OCI-LY7 (cell line): ENCODE data around the gene DGUOK. TPM values are rescaled to one million over a fixed set of nuclear protein-coding genes. Genes with fewer than 3 reads are reported as not detected.

ENCODE experiments used
- BruUV-seq: library from RNA; stranded (reverse); fragments of 400-500 nt; replicated peaks from 2 replicates; lab custom pipeline; 2021; lab: Mats Ljungman, UMichigan
- CTCF ChIA-PET: fragments of 300-600 bp; sonication (Branson Sonifier 250); formaldehyde crosslinking; loops from one replicate; lab custom pipeline; 2022; ENCODE audit warnings: antibody characterized with exemption; ENCODE audit not compliant: unreplicated experiment; lab: Charles Lee
- POLR2A ChIA-PET: fragments of 300-600 bp; sonication (Branson Sonifier 250); formaldehyde crosslinking; loops from one replicate; lab custom pipeline; 2022; ENCODE audit warnings: antibody characterized with exemption; lab: Charles Lee
- DNase-seq: peaks from one replicate; pipeline ENCODE4 v3.0.0-alpha.2; 2015; ENCODE audit warnings: low spot score
- H2AFZ ChIP-seq: fragments of 200-600 bp; sonication (generic), shearing (Covaris generic); 2 replicates; pipeline ENCODE4 v1.6.1; 2014; ENCODE audit warnings: mild to moderate bottlenecking, antibody characterized with exemption, low read length, moderate library complexity
- H3K27ac ChIP-seq: fragments of 200-600 bp; sonication (generic); 2 replicates; pipeline ENCODE4 v1.5.1; 2014; ENCODE audit warnings: mixed run types, low read depth, mild to moderate bottlenecking, moderate library complexity, low read length, inconsistent platforms; ENCODE audit not compliant: poor library complexity, severe bottlenecking
- H3K36me3 ChIP-seq: fragments of 200-600 bp; sonication (generic); 2 replicates; pipeline ENCODE4 v1.6.1; 2014; ENCODE audit warnings: mild to moderate bottlenecking, antibody characterized with exemption, low read length, moderate library complexity, mixed read lengths; ENCODE audit not compliant: insufficient read depth
- H3K4me1 ChIP-seq: fragments of 200-600 bp; sonication (generic); 2 replicates; pipeline ENCODE4 v1.5.1; 2014; ENCODE audit warnings: mild to moderate bottlenecking, low read length; ENCODE audit not compliant: insufficient read depth, poor library complexity, severe bottlenecking
- H3K4me2 ChIP-seq: fragments of 200-600 bp; sonication (generic); 2 replicates; pipeline ENCODE4 v1.6.1; 2014; ENCODE audit warnings: mild to moderate bottlenecking, low read length
- H3K4me3 ChIP-seq: fragments of 200-600 bp; sonication (generic); 2 replicates; pipeline ENCODE4 v1.5.1; 2014; ENCODE audit warnings: mild to moderate bottlenecking, low read depth, low read length; ENCODE audit not compliant: poor library complexity, severe bottlenecking
- H3K79me2 ChIP-seq: fragments of 200-600 bp; sonication (generic); 2 replicates; pipeline ENCODE4 v1.6.1; 2016; ENCODE audit warnings: low read depth, mild to moderate bottlenecking, low read length, moderate library complexity, mixed read lengths; ENCODE audit not compliant: insufficient read depth
- H3K9me2 ChIP-seq: fragments of 200-600 bp; sonication (generic); 2 replicates; pipeline ENCODE4 v1.6.1; 2016; ENCODE audit warnings: mild to moderate bottlenecking, low read length, mixed read lengths; ENCODE audit not compliant: insufficient read depth
- H3K9me3 ChIP-seq: fragments of 200-600 bp; sonication (generic); 2 replicates; pipeline ENCODE4 v1.6.1; 2014; ENCODE audit warnings: mild to moderate bottlenecking, mixed run types, low read length, mixed read lengths
- H4K20me1 ChIP-seq: fragments of 200-600 bp; sonication (generic); 2 replicates; pipeline ENCODE4 v1.6.1; 2014; ENCODE audit warnings: mild to moderate bottlenecking, antibody characterized with exemption, low read length, moderate library complexity, mixed read lengths; ENCODE audit not compliant: insufficient read depth
- EZH2phosphoT487 ChIP-seq: fragments of 200-600 bp; sonication (generic); IDR thresholded peaks from 2 replicates; pipeline ENCODE4 v1.6.1; 2018; ENCODE audit warnings: low read depth, borderline replicate concordance, mild to moderate bottlenecking, mixed run types, antibody characterized with exemption, low read length, moderate library complexity, mixed read lengths
- intact Hi-C: fragments of 100-400 bp; cut with micrococcal nuclease; formaldehyde crosslinking; loops from one replicate; pipeline ENCODE4 v1.10.0; 2022; ENCODE audit not compliant: unreplicated experiment
- total RNA-seq, 2 experiments: library from RNA; depleted of rRNA in 1 of 2; stranded (reverse); fragments of >200 nt in 1 of 2; shearing (Covaris generic) in 1 of 2; gene quantifications; 2 replicates each; pipeline ENCODE4 v1.2.3, GENCODE V29; 2014 to 2022
- TF ChIP-seq, protein P1 (sequence below): fragments of 200-600 bp; sonication (generic); conservative IDR thresholded peaks from 2 replicates; pipeline ENCODE4 v1.5.1; 2014; ENCODE audit warnings: mild to moderate bottlenecking, antibody characterized with exemption, low read length, moderate library complexity, mixed read lengths

Gene DGUOK
- total RNA-seq, 2 experiments from 2014 or later, result 73.4 to 91.8 TPM

DNA sequence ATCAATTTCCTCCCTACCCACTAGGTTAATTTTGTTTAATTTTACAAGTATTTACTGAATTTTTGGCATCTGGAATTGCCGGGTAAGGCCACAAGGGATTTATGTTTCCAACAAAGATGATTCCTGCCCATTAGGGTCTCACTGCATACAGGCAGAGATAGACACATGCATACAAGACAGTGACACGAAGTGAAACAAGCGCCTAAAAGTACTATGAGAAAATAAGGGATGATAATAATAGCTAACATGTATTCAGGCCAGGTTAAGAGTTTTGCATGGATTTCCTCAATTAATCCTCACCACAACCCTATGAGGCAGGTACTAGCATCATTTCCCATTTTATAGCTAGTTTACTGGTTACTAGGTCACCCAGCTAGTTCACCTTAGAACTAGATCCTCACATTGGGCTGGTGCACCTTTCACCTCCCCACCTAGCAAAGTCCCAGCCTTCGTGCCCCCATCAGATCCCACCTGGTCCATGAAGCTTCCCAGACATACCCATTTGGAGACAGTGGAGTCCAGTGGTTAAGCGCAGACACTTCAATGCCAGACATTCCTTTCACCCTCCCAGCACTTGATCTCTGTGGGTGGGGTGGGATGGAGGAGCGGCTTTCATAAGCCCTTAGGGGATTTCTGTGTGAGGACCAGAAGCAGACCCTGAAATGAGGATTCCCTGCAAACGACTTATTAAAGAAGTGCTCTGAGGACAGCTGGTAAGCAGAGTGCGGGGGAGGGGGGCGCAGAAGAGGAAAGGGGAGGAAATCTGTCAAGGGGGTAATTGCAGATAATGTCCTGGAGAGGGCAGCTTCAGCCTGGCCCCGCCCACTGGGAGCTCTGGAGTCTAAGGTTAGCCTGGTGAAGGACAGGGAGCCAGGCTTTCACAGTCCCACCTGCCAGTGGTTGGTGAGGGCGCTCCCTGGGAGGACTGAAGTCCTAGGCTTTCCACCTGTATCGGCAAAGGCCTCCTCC, 5.8 kb upstream of the DGUOK start:
- Histone ChIP-seq H3K79me2 (no peaks in the 10 kb centered on the region), H3K4me3 (no peak overlapping the region), H3K4me2 (no peak overlapping the region), H3K36me3 (no peaks in the 10 kb centered on the region), H3K9me2 (no peaks in the 10 kb centered on the region), H3K4me1 (peaks cover 15% of the 10 kb centered on the region), H3K9me3 (peaks cover 6% of the 10 kb centered on the region; the same call in 1 of the 2 replicates), H2AFZ (no peak overlapping the region), H4K20me1 (no peaks in the 10 kb centered on the region), H3K27ac (no peak overlapping the region)
- ChIA-PET POLR2A (interaction anchor here (0.6 to 1.5 kb wide), 3 partner anchors 10 to 47 kb away, joined by 3 to 4 read pairs (median 3); no protein-coding TSS in a partner anchor), CTCF (no interaction called here)
- intact Hi-C loops, result no loop called here
- DNase-seq, result peak; percentile 49
- BruUV-seq, result no TSS peak
- TF ChIP-seq EZH2phosphoT487, result no peak
- TF ChIP-seq, protein P1, sequence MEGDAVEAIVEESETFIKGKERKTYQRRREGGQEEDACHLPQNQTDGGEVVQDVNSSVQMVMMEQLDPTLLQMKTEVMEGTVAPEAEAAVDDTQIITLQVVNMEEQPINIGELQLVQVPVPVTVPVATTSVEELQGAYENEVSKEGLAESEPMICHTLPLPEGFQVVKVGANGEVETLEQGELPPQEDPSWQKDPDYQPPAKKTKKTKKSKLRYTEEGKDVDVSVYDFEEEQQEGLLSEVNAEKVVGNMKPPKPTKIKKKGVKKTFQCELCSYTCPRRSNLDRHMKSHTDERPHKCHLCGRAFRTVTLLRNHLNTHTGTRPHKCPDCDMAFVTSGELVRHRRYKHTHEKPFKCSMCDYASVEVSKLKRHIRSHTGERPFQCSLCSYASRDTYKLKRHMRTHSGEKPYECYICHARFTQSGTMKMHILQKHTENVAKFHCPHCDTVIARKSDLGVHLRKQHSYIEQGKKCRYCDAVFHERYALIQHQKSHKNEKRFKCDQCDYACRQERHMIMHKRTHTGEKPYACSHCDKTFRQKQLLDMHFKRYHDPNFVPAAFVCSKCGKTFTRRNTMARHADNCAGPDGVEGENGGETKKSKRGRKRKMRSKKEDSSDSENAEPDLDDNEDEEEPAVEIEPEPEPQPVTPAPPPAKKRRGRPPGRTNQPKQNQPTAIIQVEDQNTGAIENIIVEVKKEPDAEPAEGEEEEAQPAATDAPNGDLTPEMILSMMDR, result peak; percentile 57

DNA sequence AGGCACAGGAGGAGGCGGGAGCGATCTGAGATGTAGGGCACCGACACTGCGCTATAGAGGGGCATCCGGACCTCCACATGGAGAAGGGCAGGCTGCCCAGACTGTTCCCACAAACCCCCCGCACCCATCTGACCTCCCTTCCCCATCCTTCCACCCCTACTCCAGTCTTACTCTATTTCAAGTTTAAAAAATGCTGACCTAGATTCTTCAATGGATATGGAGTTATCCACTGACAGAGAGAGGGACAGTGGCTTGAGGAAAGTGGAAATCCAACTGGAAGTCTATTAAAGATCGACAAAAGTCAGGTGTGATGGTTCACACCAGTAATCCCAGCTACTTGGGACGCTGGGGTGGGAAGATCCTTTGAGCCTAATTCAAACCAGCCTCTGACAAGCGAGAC, 5.1 kb upstream of the DGUOK start:
- Histone ChIP-seq H2AFZ (no peak overlapping the region), H3K9me3 (peaks cover 10% of the 10 kb centered on the region; the same call in 1 of the 2 replicates), H3K36me3 (no peaks in the 10 kb centered on the region), H3K9me2 (no peaks in the 10 kb centered on the region), H3K4me2 (no peak overlapping the region), H3K4me3 (no peak overlapping the region), H4K20me1 (no peaks in the 10 kb centered on the region), H3K4me1 (peaks cover 20% of the 10 kb centered on the region), H3K79me2 (no peaks in the 10 kb centered on the region), H3K27ac (no peak overlapping the region)
- intact Hi-C loops, result no loop called here
- POLR2A ChIA-PET, result interaction anchor here (1.1 to 1.5 kb wide), 2 partner anchors 28 to 48 kb away, joined by 3 read pairs; no protein-coding TSS in a partner anchor
- BruUV-seq, result no TSS peak
- DNase-seq, result no peak
- CTCF ChIA-PET, result no interaction called here
- TF ChIP-seq, protein P1, result no peak
